Neural progenitor cell (in vitro differentiated cells): Measurements from ENCODE around the gene TSPAN18.

Experiments
- CTCF ChIP-seq: fragments of 200-600 bp; sonication (generic); IDR thresholded peaks from 2 replicates; pipeline ENCODE4 v1.5.1; 2017; ENCODE audit warnings: antibody characterized with exemption, mild to moderate bottlenecking
- EZH2 ChIP-seq: fragments of 200-600 bp; sonication (generic); IDR thresholded peaks from 2 replicates; pipeline ENCODE4 v1.6.1; 2017; ENCODE audit warnings: antibody characterized with exemption, mild to moderate bottlenecking, moderate library complexity
- EZH2phosphoT487 ChIP-seq: fragments of 200-600 bp; sonication (generic); IDR thresholded peaks from 2 replicates; pipeline ENCODE4 v1.6.1; 2017; ENCODE audit warnings: antibody characterized with exemption

- TF ChIP-seq CTCF, result no peak
- no peak for TF ChIP-seq EZH2phosphoT487
- no peak for TF ChIP-seq EZH2
Observed at GRCh38 chr11:44859528-44859925, 132.8 kb downstream of the TSPAN18 start.
